Activated T-helper 1 cell treated with anti-CD3 and anti-CD28 coated beads, Interleukin-12 subunit alpha, Interleukin-12 subunit beta, Interleukin-2, Interleukin-4 antibody, amounts not matched to agents 30 ng/mL and 10 ng/mL and 1 ng/mL, durations not matched to agents 14 hours and 24 hours and 36 hours (primary cell): ENCODE results near the gene SDCCAG8. TPM values are rescaled to one million over a fixed set of nuclear protein-coding genes. Genes with fewer than 3 reads are reported as not detected.

Experiments
- DNase-seq: peaks from one replicate; pipeline ENCODE4 v3.0.0; 2021; ENCODE audit warnings: low spot score
- H3K27ac Mint-ChIP-seq: one replicate; pipeline ENCODE4 v1.8.0; 2021; ENCODE audit warnings: mild to moderate bottlenecking, mixed read lengths
- H3K27me3 Mint-ChIP-seq: one replicate; pipeline ENCODE4 v1.8.0; 2022; ENCODE audit warnings: mild to moderate bottlenecking, moderate library complexity, mixed read lengths; ENCODE audit not compliant: insufficient read depth
- H3K36me3 Mint-ChIP-seq: one replicate; pipeline ENCODE4 v1.8.0; 2021; ENCODE audit warnings: low read depth, mixed read lengths
- H3K4me1 Mint-ChIP-seq: one replicate; pipeline ENCODE4 v1.8.0; 2021; ENCODE audit warnings: low read depth, mixed read lengths
- H3K4me3 Mint-ChIP-seq: one replicate; pipeline ENCODE4 v1.8.0; 2021; ENCODE audit warnings: mild to moderate bottlenecking, moderate library complexity, mixed read lengths
- H3K9me3 Mint-ChIP-seq: one replicate; pipeline ENCODE4 v1.8.0; 2021; ENCODE audit warnings: mixed read lengths
- intact Hi-C: fragments of 100-400 bp; cut with micrococcal nuclease; formaldehyde crosslinking; loops from one replicate; pipeline ENCODE4 v1.15.1; 2024
- total RNA-seq: library from RNA; stranded (reverse); gene quantifications from 2 replicates; pipeline ENCODE4 v1.2.3, GENCODE V29; 2022

SDCCAG8 gene
- total RNA-seq, 1 donor from 2014 or later = 17.6 TPM

DNA sequence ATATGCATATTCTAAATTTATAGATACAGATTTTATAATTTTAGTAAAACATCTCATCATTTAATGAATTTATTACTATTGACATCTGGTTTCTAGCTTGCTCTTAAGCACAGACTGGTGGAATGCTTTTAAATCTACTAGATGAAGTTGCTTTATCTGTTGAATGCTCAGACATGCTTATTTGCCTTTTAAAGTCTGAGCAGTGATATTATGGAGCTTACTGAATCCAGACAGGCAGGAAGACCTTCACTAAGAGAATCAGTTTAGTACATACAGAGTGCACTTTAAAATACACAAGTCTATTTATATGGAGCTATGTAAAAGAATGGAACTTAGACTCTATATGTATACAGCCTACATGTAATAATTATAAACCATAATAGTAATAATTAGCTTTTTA, 16.6 kb downstream of the SDCCAG8 start:
- H3K4me1 Mint-ChIP-seq = peaks cover 6% of the 10 kb centered on the region
- no peaks in the 10 kb centered on the region for H3K9me3 Mint-ChIP-seq
- H3K4me3 Mint-ChIP-seq = no peak overlapping the region
- intact Hi-C loops = no loop called here
- H3K36me3 Mint-ChIP-seq = peaks cover 28% of the 10 kb centered on the region
- H3K27ac Mint-ChIP-seq = no peak overlapping the region
- DNase-seq = no peak
- H3K27me3 Mint-ChIP-seq = no peaks in the 10 kb centered on the region

DNA sequence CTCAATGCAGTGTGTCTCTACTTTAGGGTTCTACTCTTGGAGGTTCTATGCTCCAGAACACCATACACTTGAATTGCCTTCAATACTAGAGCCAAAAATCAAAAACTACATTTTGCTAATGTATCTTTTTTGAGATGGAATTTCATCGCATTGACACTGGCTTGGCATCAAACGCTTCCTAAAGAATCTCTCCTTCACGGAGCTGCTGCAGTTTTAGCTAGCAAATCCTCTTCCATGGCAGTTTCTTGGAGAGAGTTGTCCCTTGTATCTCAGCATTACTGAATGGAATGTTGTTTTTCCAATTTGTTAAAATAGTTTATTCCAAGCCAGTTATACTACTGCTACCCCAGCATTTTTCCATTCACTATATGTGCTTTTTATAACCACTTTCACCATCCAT, 17.7 kb downstream of the SDCCAG8 start:
- no peak for DNase-seq
- intact Hi-C loops = no loop called here
- peaks cover 6% of the 10 kb centered on the region for H3K4me1 Mint-ChIP-seq
- no peak overlapping the region for H3K4me3 Mint-ChIP-seq
- no peaks in the 10 kb centered on the region for H3K9me3 Mint-ChIP-seq
- H3K36me3 Mint-ChIP-seq = peaks cover 31% of the 10 kb centered on the region
- H3K27me3 Mint-ChIP-seq = no peaks in the 10 kb centered on the region
- no peak overlapping the region for H3K27ac Mint-ChIP-seq

DNA sequence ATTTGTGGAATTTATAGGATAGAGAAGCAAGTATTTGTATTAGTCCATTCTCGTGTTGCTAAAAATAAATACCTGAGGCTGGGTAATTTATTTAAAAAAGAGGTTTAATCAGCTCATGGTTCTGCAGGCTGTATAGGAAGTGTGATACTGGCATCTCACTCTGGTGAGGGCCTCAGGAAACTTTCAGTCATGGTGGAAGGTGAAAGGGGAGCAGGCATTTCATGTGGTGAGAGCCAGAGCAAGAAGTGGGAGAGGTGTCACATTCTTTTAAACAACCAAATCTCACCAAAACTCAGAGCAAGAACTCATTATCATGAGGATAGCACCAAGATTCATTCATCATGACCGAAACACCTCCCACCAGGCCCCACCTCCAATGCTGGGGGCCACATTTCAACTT, 18.1 kb downstream of the SDCCAG8 start:
- intact Hi-C loops = loop anchor here (1.0 kb wide), 1 partner anchor 18 kb away; the partner anchor contains the start of gene SDCCAG8
- Mint-ChIP-seq H3K9me3 (no peaks in the 10 kb centered on the region), H3K4me1 (peaks cover 6% of the 10 kb centered on the region), H3K27ac (peak overlapping the region; percentile 61), H3K27me3 (no peaks in the 10 kb centered on the region), H3K4me3 (no peak overlapping the region), H3K36me3 (peaks cover 31% of the 10 kb centered on the region)
- DNase-seq = no peak

DNA sequence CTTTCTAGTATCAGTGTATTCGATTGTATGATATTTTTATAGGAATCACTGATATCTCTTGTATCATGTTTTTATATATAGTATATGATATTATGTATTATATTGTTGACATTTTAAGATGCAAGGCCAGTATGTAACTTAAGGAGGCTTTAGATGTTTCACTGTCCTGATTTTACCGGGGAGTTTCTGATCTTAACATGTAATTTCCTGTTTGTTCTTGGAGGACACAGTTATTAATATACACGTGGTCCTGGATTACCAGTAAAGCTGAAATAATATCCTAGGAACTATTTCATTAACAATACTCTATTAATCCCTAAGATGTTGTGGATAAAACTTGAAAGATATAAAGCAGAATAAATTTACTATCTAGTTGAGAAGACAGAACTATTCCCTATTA, 19.5 kb downstream of the SDCCAG8 start:
- no peaks in the 10 kb centered on the region for H3K27me3 Mint-ChIP-seq
- intact Hi-C loops = no loop called here
- no peak overlapping the region for H3K27ac Mint-ChIP-seq
- H3K4me1 Mint-ChIP-seq = peaks cover 6% of the 10 kb centered on the region
- H3K36me3 Mint-ChIP-seq = peaks cover 31% of the 10 kb centered on the region
- no peak overlapping the region for H3K4me3 Mint-ChIP-seq
- no peaks in the 10 kb centered on the region for H3K9me3 Mint-ChIP-seq
- no peak for DNase-seq

DNA sequence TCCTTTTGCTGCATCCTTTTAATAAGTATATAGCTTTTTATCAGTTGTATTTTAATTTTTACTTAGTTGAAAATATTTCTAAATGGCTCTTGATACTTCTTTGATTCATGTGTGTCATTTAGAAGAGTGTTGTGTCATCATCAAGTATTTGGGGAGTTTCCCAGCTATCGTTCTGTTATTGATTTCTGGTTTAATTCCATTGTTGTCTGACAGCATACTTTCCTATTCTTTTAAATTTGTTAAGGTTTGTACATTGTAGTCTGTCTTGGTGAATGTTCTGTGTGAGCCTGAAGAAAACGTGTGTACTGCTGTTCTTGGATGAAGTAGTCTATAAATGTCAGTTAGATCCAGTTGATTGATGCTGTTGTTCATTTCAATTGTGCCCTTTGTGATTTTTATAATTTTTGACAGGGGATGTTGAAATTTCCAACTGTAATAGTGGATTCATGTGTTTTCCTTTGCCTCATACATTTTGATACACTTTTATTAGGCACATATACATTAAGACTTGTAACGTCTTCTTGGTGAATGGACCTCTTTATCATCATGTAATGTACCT, 24.8 kb downstream of the SDCCAG8 start:
- Mint-ChIP-seq H3K4me1 (peaks cover 5% of the 10 kb centered on the region), H3K4me3 (no peak overlapping the region), H3K36me3 (peaks cover 21% of the 10 kb centered on the region), H3K27me3 (no peaks in the 10 kb centered on the region), H3K27ac (no peak overlapping the region), H3K9me3 (peaks cover 3% of the 10 kb centered on the region)
- intact Hi-C loops = no loop called here
- no peak for DNase-seq

DNA sequence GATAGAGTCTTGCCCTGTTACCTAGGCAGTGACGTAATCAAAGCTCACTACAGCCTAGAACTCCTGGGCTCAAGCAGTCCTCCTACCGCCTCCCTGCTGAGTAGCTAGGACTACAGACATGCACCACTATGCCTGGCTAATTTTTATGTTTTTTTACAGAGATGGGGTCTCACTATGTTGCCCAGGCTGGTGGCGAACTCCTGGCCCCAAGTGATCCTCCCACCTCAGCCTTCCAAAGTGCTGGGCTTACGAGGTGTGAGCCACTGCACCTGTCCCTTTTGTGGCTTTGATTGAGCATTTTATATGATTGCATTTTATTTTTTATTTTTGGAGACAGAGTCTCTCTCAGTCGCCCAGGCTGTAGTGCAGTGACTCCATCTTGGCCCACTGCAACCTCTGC, 25.8 kb downstream of the SDCCAG8 start:
- intact Hi-C loops = no loop called here

DNA sequence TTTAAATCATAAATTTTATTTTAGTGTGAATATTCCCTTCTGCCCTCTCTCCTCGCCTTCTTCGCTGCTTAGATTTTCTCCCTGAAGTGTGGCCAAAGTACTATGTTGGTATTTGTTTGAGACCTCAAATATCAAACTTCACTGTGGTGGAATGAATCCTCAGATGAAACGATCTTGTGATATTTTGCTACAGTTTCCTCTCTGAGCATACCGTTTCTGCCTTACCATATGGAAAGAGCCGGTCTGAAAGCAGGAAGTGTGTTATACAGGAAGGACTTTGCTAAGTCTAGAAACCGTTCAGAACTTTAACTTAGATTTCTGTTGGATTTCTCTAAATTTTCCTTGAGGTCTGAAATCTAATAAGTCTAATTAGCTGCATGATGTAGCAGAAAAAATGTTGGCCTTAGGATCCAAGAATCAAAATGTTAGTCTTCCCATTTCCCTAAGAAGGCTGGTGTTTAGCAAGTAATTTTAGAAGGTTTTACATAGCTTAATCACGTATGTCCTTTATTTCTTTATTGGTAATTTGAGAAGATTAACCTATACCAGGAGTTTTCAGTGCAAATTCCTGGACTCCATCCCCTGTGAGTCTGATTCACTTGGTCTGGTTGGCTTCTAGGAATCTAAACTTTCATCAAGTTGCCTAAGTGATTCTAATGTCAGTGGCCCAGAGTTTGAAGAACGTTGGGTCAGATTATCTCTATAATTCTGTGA, 30.7 kb downstream of the SDCCAG8 start:
- Mint-ChIP-seq H3K27ac (peak overlapping the region; percentile 56), H3K9me3 (peaks cover 3% of the 10 kb centered on the region), H3K4me1 (peaks cover 25% of the 10 kb centered on the region), H3K27me3 (no peaks in the 10 kb centered on the region), H3K36me3 (peaks cover 33% of the 10 kb centered on the region), H3K4me3 (no peak overlapping the region)
- no peak for DNase-seq
- intact Hi-C loops = loop anchor here (1.0 kb wide), 1 partner anchor 31 kb away; the partner anchor contains the start of gene CEP170

More for the DNA sequence above, 25.8 kb downstream of the SDCCAG8 start:
- no peak for DNase-seq
- peaks cover 3% of the 10 kb centered on the region for H3K9me3 Mint-ChIP-seq
- H3K4me1 Mint-ChIP-seq = peaks cover 16% of the 10 kb centered on the region
- no peak overlapping the region for H3K4me3 Mint-ChIP-seq
- peaks cover 17% of the 10 kb centered on the region for H3K36me3 Mint-ChIP-seq
- no peak overlapping the region for H3K27ac Mint-ChIP-seq
- H3K27me3 Mint-ChIP-seq = no peaks in the 10 kb centered on the region

DNA sequence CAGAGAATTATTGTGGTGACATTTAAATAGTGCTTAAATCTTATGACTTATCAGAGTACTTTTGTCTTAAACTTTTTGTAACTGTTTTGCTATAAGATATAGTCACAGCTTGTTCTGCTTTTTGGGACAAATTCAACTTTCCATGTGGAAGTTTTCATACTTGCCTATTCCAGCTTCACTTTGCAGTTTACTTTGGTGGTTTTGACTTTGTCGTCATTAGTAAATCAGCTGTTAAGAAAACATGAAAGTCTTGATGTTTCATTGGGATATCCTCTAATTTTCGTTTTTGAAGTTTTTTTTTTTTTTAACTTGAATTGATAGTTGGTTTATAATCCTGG, 31.3 kb downstream of the SDCCAG8 start:
- H3K9me3 Mint-ChIP-seq = peaks cover 3% of the 10 kb centered on the region
- no peak for DNase-seq
- H3K4me1 Mint-ChIP-seq = peaks cover 25% of the 10 kb centered on the region
- no peaks in the 10 kb centered on the region for H3K27me3 Mint-ChIP-seq
- H3K4me3 Mint-ChIP-seq = no peak overlapping the region
- H3K36me3 Mint-ChIP-seq = peaks cover 33% of the 10 kb centered on the region
- intact Hi-C loops = loop anchor here (1.0 kb wide), 1 partner anchor 32 kb away; the partner anchor contains the start of gene CEP170
- H3K27ac Mint-ChIP-seq = no peak overlapping the region

DNA sequence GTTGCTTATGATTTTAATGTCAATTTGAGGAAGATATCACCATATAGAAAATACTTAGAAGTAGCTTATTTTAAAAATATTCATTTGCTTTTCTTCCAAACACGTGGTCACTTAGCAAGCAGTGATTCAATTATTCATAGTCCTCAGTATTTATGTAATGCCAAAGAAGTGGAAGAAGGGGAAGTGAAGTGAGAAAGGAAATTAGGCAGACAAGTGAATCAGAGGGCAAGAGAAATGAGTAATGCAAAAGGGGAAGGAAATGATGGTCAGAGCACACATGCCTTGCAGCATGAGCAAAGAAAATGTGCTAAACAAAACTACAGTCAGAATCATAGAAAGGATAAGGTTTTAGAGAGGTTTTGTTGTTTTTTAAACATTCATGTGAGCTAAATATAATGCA, 31.8 kb downstream of the SDCCAG8 start:
- Mint-ChIP-seq H3K9me3 (peaks cover 5% of the 10 kb centered on the region), H3K27ac (peak overlapping the region; percentile 24), H3K4me1 (peaks cover 25% of the 10 kb centered on the region), H3K4me3 (no peak overlapping the region), H3K36me3 (peaks cover 32% of the 10 kb centered on the region), H3K27me3 (no peaks in the 10 kb centered on the region)
- intact Hi-C loops = loop anchor here (1.0 kb wide), 1 partner anchor 32 kb away; the partner anchor contains the start of gene CEP170
- no peak for DNase-seq

DNA sequence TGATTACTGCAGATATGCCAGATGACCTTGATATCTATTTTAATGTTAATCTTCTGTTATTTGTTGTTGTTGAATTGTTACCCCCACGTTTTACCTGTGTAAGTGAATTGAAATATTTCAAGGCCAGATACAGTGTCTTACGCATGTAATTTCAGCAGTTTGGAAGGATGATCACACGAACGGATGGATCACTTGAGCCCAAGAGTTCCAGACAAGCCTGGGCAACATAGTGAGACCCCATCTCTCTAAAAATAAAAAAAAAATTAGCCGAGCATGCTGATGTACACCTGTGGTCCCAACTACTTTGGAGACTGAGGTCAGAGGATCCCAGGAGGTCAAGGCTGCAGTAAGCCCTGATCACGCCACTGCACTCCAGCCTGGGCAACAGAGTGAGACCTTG, 32.2 kb downstream of the SDCCAG8 start:
- DNase-seq = no peak
- peaks cover 35% of the 10 kb centered on the region for H3K36me3 Mint-ChIP-seq
- no peaks in the 10 kb centered on the region for H3K27me3 Mint-ChIP-seq
- intact Hi-C loops = no loop called here
- H3K9me3 Mint-ChIP-seq = peaks cover 7% of the 10 kb centered on the region
- peak overlapping the region; percentile 24 for H3K27ac Mint-ChIP-seq
- H3K4me3 Mint-ChIP-seq = no peak overlapping the region
- peaks cover 25% of the 10 kb centered on the region for H3K4me1 Mint-ChIP-seq

DNA sequence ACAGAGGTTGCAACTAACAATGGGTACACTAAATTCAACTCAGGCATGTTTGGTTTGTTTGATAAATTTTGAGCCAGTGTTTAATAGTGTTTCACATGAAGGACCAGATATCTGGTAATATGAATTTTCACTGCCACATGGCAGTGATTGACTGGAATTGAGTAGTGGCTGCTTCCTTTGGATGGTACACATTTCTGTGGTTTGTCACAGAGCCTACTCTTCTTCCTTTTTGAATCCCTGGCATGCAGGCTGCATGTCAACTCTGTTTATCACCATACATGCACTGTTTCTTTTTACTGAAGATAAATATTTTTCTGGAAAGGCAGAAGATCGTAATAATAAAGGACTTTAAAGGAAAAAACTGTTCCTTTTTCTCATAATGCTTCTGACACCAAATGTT, 35.5 kb downstream of the SDCCAG8 start:
- intact Hi-C loops = no loop called here
- Mint-ChIP-seq H3K4me1 (peaks cover 18% of the 10 kb centered on the region), H3K27ac (no peak overlapping the region), H3K36me3 (peaks cover 44% of the 10 kb centered on the region), H3K9me3 (peaks cover 22% of the 10 kb centered on the region), H3K4me3 (no peak overlapping the region), H3K27me3 (no peaks in the 10 kb centered on the region)
- DNase-seq = no peak

DNA sequence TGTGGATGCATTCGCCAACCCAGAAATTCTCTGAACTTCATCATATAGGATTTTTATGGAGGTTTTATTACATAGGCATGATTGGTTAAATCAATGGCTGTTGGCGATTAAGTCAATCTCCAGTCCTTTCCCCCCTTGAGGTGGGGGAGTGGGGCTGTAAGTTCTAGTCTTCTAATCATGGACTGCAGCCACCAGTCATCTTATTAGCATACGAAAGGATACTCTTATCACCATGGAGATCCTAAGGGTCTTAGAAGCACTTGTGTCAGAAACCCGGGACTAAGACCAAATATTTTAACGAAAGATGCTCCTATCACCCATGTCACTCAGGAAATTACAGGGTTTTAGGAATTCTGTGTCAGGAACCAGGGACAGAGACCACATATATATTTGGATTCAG, 36.3 kb downstream of the SDCCAG8 start:
- intact Hi-C loops = no loop called here
- Mint-ChIP-seq H3K4me3 (no peak overlapping the region), H3K36me3 (peaks cover 47% of the 10 kb centered on the region), H3K27me3 (no peaks in the 10 kb centered on the region), H3K27ac (no peak overlapping the region), H3K9me3 (peaks cover 27% of the 10 kb centered on the region), H3K4me1 (peaks cover 11% of the 10 kb centered on the region)
- no peak for DNase-seq

DNA sequence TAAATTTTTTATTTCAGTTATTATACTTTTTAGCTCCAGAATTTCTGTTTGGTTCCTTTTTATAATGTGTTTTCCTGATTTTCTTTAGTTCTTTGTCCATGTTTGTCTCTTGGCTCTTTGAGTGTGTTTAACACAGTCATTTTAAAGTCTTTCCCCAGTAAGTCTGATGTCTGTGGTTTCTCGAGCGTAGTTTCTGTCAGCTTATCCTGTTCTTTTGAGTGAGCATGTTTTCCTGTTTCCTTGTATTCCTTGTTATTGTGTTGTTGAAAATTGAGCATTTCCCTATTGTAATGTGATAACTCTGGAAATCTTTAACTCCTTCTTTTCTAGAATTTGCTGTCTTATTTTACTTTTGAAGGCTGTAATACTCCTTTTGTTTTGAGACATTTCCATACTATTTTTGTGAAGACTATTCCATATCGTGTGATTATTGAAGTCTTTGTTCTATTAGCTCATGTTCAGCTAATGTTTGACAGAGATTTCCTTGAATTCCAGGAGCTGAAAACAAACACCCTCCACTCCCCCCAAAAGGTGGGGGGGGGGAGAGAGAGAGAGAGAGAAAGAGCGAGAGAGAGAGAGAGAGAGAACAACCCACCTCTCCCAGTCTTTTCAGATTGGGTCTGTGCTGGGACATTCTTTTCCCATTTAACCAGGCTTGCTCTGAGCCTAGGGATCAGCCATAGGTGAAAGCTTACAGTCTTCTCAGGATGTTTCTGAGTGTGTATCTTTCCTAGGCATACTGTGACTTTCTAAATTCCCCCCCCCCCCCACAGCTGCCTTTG, 38.3 kb downstream of the SDCCAG8 start:
- H3K9me3 Mint-ChIP-seq = peaks cover 30% of the 10 kb centered on the region
- intact Hi-C loops = no loop called here
- no peaks in the 10 kb centered on the region for H3K4me1 Mint-ChIP-seq
- no peak overlapping the region for H3K4me3 Mint-ChIP-seq
- peaks cover 47% of the 10 kb centered on the region for H3K36me3 Mint-ChIP-seq
- no peaks in the 10 kb centered on the region for H3K27me3 Mint-ChIP-seq
- DNase-seq = no peak
- no peak overlapping the region for H3K27ac Mint-ChIP-seq
